BJ (cell line): ENCODE results near the gene SNX33. TPM values are rescaled to one million over a fixed set of nuclear protein-coding genes. Genes with fewer than 3 reads are reported as not detected.

Experiments used
- CTCF ChIA-PET: fragments of 350-600 bp; formaldehyde crosslinking; extraction: SDS; loops from one replicate; lab custom pipeline; 2021; ENCODE audit warnings: antibody characterized with exemption, inconsistent platforms; lab: Yijun Ruan, JAX
- POLR2A ChIA-PET: fragments of 300-600 bp; sonication (Branson Sonifier 250); formaldehyde crosslinking; extraction: SDS; loops from one replicate; lab custom pipeline; 2021; ENCODE audit warnings: antibody characterized with exemption; lab: Charles Lee
- DNase-seq: peaks from one replicate; pipeline ENCODE4 v3.0.0-alpha.2; 2011; ENCODE audit warnings: low read depth
- H3K27me3 ChIP-seq: 2 replicates; pipeline ENCODE4 v1.6.0; 2011; ENCODE audit warnings: low read length; ENCODE audit not compliant: control insufficient read depth, insufficient read depth
- H3K36me3 ChIP-seq: 2 replicates; pipeline ENCODE4 v1.5.1; 2011; ENCODE audit warnings: low read length; ENCODE audit not compliant: control insufficient read depth, insufficient read depth
- H3K4me3 ChIP-seq: 2 replicates; pipeline ENCODE4 v1.5.1; 2011; ENCODE audit warnings: low read depth, mild to moderate bottlenecking, control low read depth, low read length
- CTCF ChIP-seq: IDR thresholded peaks from 2 replicates; pipeline ENCODE4 v1.5.1; 2011; ENCODE audit warnings: low read depth, mild to moderate bottlenecking, control low read depth, inconsistent platforms, low read length, moderate library complexity; ENCODE audit not compliant: insufficient read depth
- polyA plus RNA-seq: library from polyadenylated mRNA; depleted of rRNA; stranded (reverse); fragments of >200 nt; gene quantifications from 2 replicates; pipeline ENCODE4 v1.2.3, GENCODE V29; 2011

The SNX33 gene
- polyA plus RNA-seq, 1 experiment = 23.5 TPM

- POLR2A ChIA-PET = no interaction called here
- Histone ChIP-seq H3K4me3 (no peak overlapping the region), H3K27me3 (no peaks in the 10 kb centered on the region)
Observed at GRCh38 chr15:75641179-75641503, 6.6 kb upstream of the SNX33 start.

GRCh38 chr15:75641603-75642002, 6.1 kb upstream of the SNX33 start:
- Histone ChIP-seq H3K36me3 (no peaks in the 10 kb centered on the region), H3K4me3 (no peak overlapping the region), H3K27me3 (no peaks in the 10 kb centered on the region)
- no peak for DNase-seq
- ChIA-PET POLR2A (no interaction called here), CTCF (interaction anchor here (1.1 kb wide), 1 partner anchor 14 kb away, joined by 3 read pairs; no protein-coding TSS in a partner anchor)
- no peak for TF ChIP-seq CTCF

More at GRCh38 chr15:75641179-75641503, 6.6 kb upstream of the SNX33 start:
- no peak for TF ChIP-seq CTCF
- CTCF ChIA-PET = interaction anchor here (0.7 to 4.0 kb wide), 4 partner anchors 41 to 273 kb away, joined by 3 to 30 read pairs (median 5); partner anchors contain the start of gene MAN2C1
- no peak for DNase-seq
- no peaks in the 10 kb centered on the region for H3K36me3 ChIP-seq

- no peak overlapping the region for H3K4me3 ChIP-seq
- TF ChIP-seq CTCF = no peak
- peaks cover under 1% of the 10 kb centered on the region; the same call in 1 of the 2 replicates for H3K36me3 ChIP-seq
- POLR2A ChIA-PET = no interaction called here
- CTCF ChIA-PET = no interaction called here
- DNase-seq = no peak
- no peaks in the 10 kb centered on the region for H3K27me3 ChIP-seq
Observed at GRCh38 chr15:75644376-75644775, 3.3 kb upstream of the SNX33 start.

GRCh38 chr15:75646112-75646943, 1.4 kb upstream of the SNX33 start:
- ChIA-PET CTCF (interaction anchor here (0.8 to 2.4 kb wide), 4 partner anchors 7 to 27 kb away, joined by 4 to 13 read pairs (median 6); no protein-coding TSS in a partner anchor), POLR2A (interaction anchor here (0.6 kb wide), 1 partner anchor 20 kb away, joined by 3 read pairs; no protein-coding TSS in a partner anchor)
- TF ChIP-seq CTCF = no peak

GRCh38 chr15:75646944-75647364, 758 bp upstream of the SNX33 start:
- CTCF ChIA-PET = interaction anchor here (0.6 to 2.4 kb wide), 13 partner anchors 8 to 1404 kb away, joined by 3 to 13 read pairs (median 4); no protein-coding TSS in a partner anchor
- POLR2A ChIA-PET = interaction anchor here (0.6 to 0.9 kb wide), 4 partner anchors 14 to 191 kb away, joined by 3 to 8 read pairs (median 4); no protein-coding TSS in a partner anchor
- TF ChIP-seq CTCF = no peak
- Histone ChIP-seq H3K4me3 (peak overlapping the region; percentile 77), H3K27me3 (no peaks in the 10 kb centered on the region), H3K36me3 (peaks cover 12% of the 10 kb centered on the region)
- no peak for DNase-seq

More at GRCh38 chr15:75646112-75646943, 1.4 kb upstream of the SNX33 start:
- Histone ChIP-seq H3K27me3 (no peaks in the 10 kb centered on the region), H3K36me3 (peaks cover 12% of the 10 kb centered on the region), H3K4me3 (peak overlapping the region; percentile 77)
- DNase-seq = no peak
